Urinary bladder (tissue), 4 donors: ENCODE measurements around the gene HPSE2. TPM values are rescaled to one million over a fixed set of nuclear protein-coding genes. Genes with fewer than 3 reads are reported as not detected.
"Not testable (repeated sequence)": the region's sequence is repeated elsewhere in the genome, so short reads cannot be mapped to it uniquely, and the experiment has no call there.

Experiments used
- DNase-seq: peaks from one replicate; pipeline ENCODE4 v3.0.0-alpha.2; 2015; ENCODE audit errors: extremely low spot score
- H3K27ac ChIP-seq: one replicate; pipeline ENCODE4 v1.5.1; 2013; ENCODE audit warnings: low read depth, mild to moderate bottlenecking, moderate library complexity
- H3K36me3 ChIP-seq: one replicate; pipeline ENCODE4 v1.6.1; 2013; ENCODE audit warnings: mild to moderate bottlenecking, moderate library complexity; ENCODE audit not compliant: insufficient read depth
- H3K4me1 ChIP-seq: one replicate; pipeline ENCODE4 v1.6.1; 2013; ENCODE audit warnings: mild to moderate bottlenecking, moderate library complexity; ENCODE audit not compliant: insufficient read depth
- H3K4me3 ChIP-seq: one replicate; pipeline ENCODE4 v1.5.1; 2013; ENCODE audit warnings: low read depth, low read length
- WGBS: extraction: QIAGEN DNeasy Blood & Tissue Kit; methylation state at CpG from one replicate; pipeline ENCODE4 v1.1.7; 2013; 5-methylcytosine and 5-hydroxymethylcytosine counted together
- polyA plus RNA-seq: library from polyadenylated mRNA; stranded (reverse); fragments of 200-250 nt; gene quantifications from one replicate; pipeline ENCODE4 v1.2.3, GENCODE V29; 2013
- total RNA-seq: library from RNA; depleted of rRNA; stranded (reverse); fragments of >200 nt; gene quantifications from one replicate; pipeline ENCODE4 v1.2.3, GENCODE V29; 2014
- donor health status: healthy with polysubstance abuse.
- donor health status: healthy.

HPSE2 gene
- total and polyA plus RNA-seq, 2 donors = 46.3 to 48.1 TPM

GRCh38 chr10:99232360-99232999 lies 3.2 kb downstream of the HPSE2 start:
- Histone ChIP-seq H3K36me3 (no peaks in the 10 kb centered on the region), H3K4me3 (peak overlapping the region; percentile 23), H3K27ac (no peak overlapping the region), H3K4me1 (no peaks in the 10 kb centered on the region)
- no peak for DNase-seq
- WGBS = 2% methylated on average over 49 of the region's 49 CpGs

- WGBS = 91% methylated on average over 3 of the region's 3 CpGs
Measured at GRCh38 chr10:99224766-99225165, 10.9 kb downstream of the HPSE2 start.

DNA sequence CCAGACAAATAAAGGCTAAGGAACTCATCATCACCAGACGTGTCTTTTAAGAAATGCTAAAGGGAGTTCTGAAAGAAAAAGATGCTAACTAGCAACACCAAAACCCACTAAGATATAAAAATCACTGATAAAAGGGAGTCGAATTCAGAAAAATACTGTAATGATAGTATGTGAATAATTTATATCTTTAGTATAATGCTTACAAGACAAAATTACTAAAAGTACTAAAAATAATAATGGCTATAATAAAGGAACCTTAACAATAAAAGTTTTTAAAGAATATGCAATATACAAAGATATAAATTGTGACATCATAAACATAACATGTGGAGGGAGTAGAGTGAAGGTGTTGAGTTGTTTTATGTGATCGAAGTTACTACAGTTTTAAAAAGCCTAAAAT lies 28.3 kb downstream of the HPSE2 start:
- Histone ChIP-seq H3K27ac (no peak overlapping the region), H3K36me3 (no peaks in the 10 kb centered on the region), H3K4me3 (no peak overlapping the region), H3K4me1 (no peaks in the 10 kb centered on the region)
- 88% methylated on average over 3 of the region's 3 CpGs for WGBS
- DNase-seq = no peak

More at GRCh38 chr10:99224766-99225165, 10.9 kb downstream of the HPSE2 start:
- no peaks in the 10 kb centered on the region for H3K36me3 ChIP-seq
- no peak for DNase-seq
- no peak overlapping the region for H3K27ac ChIP-seq
- no peaks in the 10 kb centered on the region for H3K4me1 ChIP-seq
- H3K4me3 ChIP-seq = no peak overlapping the region

- WGBS = 96% methylated on average over 3 of the region's 3 CpGs
- H3K27ac ChIP-seq = no peak overlapping the region
- DNase-seq = no peak
Measured at GRCh38 chr10:99203310-99203709, 32.3 kb downstream of the HPSE2 start.

DNA sequence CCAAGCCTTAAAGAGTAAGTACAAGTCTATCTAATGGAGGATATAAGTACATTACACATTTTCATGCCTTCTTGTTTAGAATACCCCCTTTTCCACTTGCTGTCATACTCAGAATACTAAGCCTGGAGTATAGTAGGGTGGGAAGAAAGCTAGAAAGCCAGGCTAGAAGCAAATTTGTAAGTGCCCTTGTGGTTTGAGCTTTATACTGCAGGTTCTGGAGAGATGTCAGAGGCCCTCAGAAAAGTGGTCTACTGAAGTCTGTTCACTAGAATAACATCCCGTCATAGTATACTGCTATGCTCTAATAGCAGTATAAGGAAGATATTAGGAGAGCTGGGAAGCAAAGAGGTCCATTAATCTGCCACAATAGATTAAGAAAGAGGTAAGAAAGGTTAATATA lies 62.7 kb downstream of the HPSE2 start:
- no peak overlapping the region for H3K27ac ChIP-seq
- no peaks in the 10 kb centered on the region for H3K36me3 ChIP-seq
- H3K4me3 ChIP-seq = no peak overlapping the region
- no peaks in the 10 kb centered on the region for H3K4me1 ChIP-seq
- DNase-seq = no peak
- WGBS = 88% methylated on average over 1 of the region's 1 CpG

More at GRCh38 chr10:99203310-99203709, 32.3 kb downstream of the HPSE2 start:
- no peak overlapping the region for H3K4me3 ChIP-seq
- H3K36me3 ChIP-seq = no peaks in the 10 kb centered on the region
- no peaks in the 10 kb centered on the region for H3K4me1 ChIP-seq

- H3K4me1 ChIP-seq = no peaks in the 10 kb centered on the region
- no peak for DNase-seq
- 47% methylated on average over 5 of the region's 5 CpGs for WGBS
- no peak overlapping the region for H3K4me3 ChIP-seq
- no peak overlapping the region for H3K27ac ChIP-seq
- no peaks in the 10 kb centered on the region for H3K36me3 ChIP-seq
Measured at GRCh38 chr10:99172128-99172738, 63.4 kb downstream of the HPSE2 start.

GRCh38 chr10:99170116-99170675 lies 65.5 kb downstream of the HPSE2 start:
- no peak overlapping the region for H3K27ac ChIP-seq
- H3K4me3 ChIP-seq = no peak overlapping the region
- WGBS = 70% methylated on average over 2 of the region's 2 CpGs
- no peak for DNase-seq
- no peaks in the 10 kb centered on the region for H3K4me1 ChIP-seq
- H3K36me3 ChIP-seq = no peaks in the 10 kb centered on the region

DNA sequence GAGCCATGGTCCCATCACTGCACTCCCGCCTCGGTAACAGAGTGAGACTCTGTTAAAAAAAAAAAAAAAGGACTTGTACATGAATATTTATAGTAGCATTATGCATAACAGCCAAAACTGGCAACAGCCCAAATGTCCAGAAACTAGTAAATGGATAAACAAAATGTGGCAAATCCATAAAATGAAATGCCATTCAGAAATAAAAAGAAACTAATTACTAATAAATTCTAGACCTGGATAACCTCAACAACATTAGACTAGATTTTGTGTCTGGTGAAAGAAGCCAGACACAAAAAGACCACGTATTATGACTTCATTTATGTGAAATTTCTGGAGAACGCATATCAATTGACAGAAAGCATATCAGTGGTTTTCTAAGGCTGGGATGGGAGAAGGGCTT lies 74.5 kb downstream of the HPSE2 start:
- H3K4me3 ChIP-seq = no peak overlapping the region
- WGBS = 31% methylated on average over 4 of the region's 4 CpGs
- no peak overlapping the region for H3K27ac ChIP-seq
- H3K4me1 ChIP-seq = no peaks in the 10 kb centered on the region
- no peaks in the 10 kb centered on the region for H3K36me3 ChIP-seq
- DNase-seq = peak; percentile 11

GRCh38 chr10:99143651-99144050 lies 92.0 kb downstream of the HPSE2 start:
- Histone ChIP-seq H3K4me3 (no peak overlapping the region), H3K4me1 (no peaks in the 10 kb centered on the region), H3K36me3 (no peaks in the 10 kb centered on the region), H3K27ac (no peak overlapping the region)
- 50% methylated on average over 2 of the region's 2 CpGs for WGBS
- no peak for DNase-seq

- Histone ChIP-seq H3K4me3 (no peak overlapping the region), H3K4me1 (no peaks in the 10 kb centered on the region), H3K36me3 (no peaks in the 10 kb centered on the region), H3K27ac (peak overlapping the region; percentile 2)
- no peak for DNase-seq
Measured at GRCh38 chr10:99143011-99143410, 92.6 kb downstream of the HPSE2 start.

DNA sequence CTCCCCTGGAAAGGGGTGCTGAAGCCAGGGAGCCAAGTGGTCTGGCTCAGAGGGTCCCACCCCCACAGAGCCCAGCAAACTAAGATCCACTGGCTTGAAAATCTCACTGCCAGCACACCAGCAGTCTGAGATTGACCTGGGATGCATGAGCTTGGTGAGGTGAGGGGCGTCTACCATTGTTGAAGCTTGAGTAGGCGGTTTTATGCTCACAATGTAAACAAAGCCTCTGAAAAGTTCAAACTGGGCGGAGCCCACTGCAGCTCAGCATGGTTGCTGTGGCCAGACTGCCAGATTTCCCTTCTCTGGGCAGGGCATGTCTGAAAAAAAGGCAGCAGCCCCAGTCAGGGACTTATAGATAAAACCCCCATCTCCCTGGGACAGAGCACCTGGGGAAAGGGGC lies 102.8 kb downstream of the HPSE2 start:
- WGBS = 33% methylated on average over 3 of the region's 3 CpGs
- not testable (repeated sequence) for DNase-seq, H3K4me3 ChIP-seq, H3K36me3 ChIP-seq, H3K4me1 ChIP-seq, H3K27ac ChIP-seq

DNA sequence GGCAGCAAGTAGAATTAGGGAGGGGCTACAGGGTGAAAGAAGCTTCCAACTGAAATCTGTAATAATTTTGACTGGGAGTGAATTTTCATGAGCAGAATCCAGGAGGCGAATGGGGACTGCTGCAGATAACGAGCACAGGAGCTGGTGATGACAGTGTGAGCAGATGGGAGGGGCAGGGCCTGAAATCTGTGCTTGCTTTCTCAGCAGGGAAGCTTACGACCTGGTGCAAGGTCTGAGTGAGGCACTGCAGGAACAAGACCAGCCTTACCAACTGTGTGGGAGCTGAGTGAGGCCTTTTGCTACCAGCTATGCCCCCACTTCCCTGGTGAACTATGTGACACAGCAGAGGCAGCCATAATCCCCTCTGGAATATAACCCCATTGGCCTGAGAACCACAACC lies 109.8 kb downstream of the HPSE2 start:
- 51% methylated on average over 3 of the region's 3 CpGs for WGBS
- Histone ChIP-seq H3K27ac (no peak overlapping the region), H3K4me3 (no peak overlapping the region), H3K4me1 (no peaks in the 10 kb centered on the region), H3K36me3 (no peaks in the 10 kb centered on the region)
- DNase-seq = no peak

- WGBS = 90% methylated on average over 1 of the region's 1 CpG
- Histone ChIP-seq H3K4me1 (no peaks in the 10 kb centered on the region), H3K4me3 (no peak overlapping the region), H3K36me3 (no peaks in the 10 kb centered on the region), H3K27ac (no peak overlapping the region)
- no peak for DNase-seq
Measured at GRCh38 chr10:99124376-99124775, 111.3 kb downstream of the HPSE2 start.

- Histone ChIP-seq H3K4me3 (no peak overlapping the region), H3K36me3 (no peaks in the 10 kb centered on the region), H3K4me1 (no peaks in the 10 kb centered on the region), H3K27ac (no peak overlapping the region)
- WGBS = 94% methylated on average over 5 of the region's 5 CpGs
- DNase-seq = no peak
Measured at GRCh38 chr10:99123851-99124250, 111.8 kb downstream of the HPSE2 start.
